DND-41 (cell line): ENCODE measurements around the gene SHD.

Experiments used
- CTCF ChIP-seq: IDR thresholded peaks from 2 replicates; pipeline ENCODE4 v1.5.1; 2012; ENCODE audit warnings: borderline replicate concordance, low read length, moderate library complexity, mild to moderate bottlenecking; ENCODE audit not compliant: poor library complexity, severe bottlenecking; ENCODE audit errors: extremely low read depth
- EZH2 ChIP-seq: IDR thresholded peaks from 3 replicates; pipeline ENCODE4 v1.6.1; 2012; ENCODE audit warnings: borderline replicate concordance, low read depth, mild to moderate bottlenecking, moderate library complexity, low read length, inconsistent platforms; ENCODE audit not compliant: severe bottlenecking

GRCh38 chr19:4316956-4317355 is 37.9 kb downstream of the SHD start:
- no peak for TF ChIP-seq CTCF
- TF ChIP-seq EZH2, result no peak
